Measurements from ENCODE around the gene GLA.

- TF ChIP-seq BHLHE40 (IDR thresholded peaks at IDR 0.05; ENCODE audit: borderline replicate concordance) (no peak), TARDBP (IDR thresholded peaks at IDR 0.05) (no peak), PKNOX1 (IDR thresholded peaks at IDR 0.05) (no peak), SUZ12 (IDR thresholded peaks at IDR 0.05) (no peak), FOXK2 (IDR thresholded peaks at IDR 0.05) (no peak), FOXM1 (IDR thresholded peaks at IDR 0.05; ENCODE audit: borderline replicate concordance) (no peak), ZNF384 (IDR thresholded peaks at IDR 0.05) (no peak), L3MBTL2 (conservative IDR thresholded peaks at IDR 0.05) (no peak), NFRKB (IDR thresholded peaks at IDR 0.05) (no peak), ELF4 (IDR thresholded peaks at IDR 0.05) (no peak)
These were observed 36.7 kb downstream of the GLA start for GRCh38 chrX:101370888-101371504.

Data from HEK293T (cell line).